SK-N-SH treated with all-trans-retinoic acid at 6 μM for 48 hours (cell line): ENCODE data around the gene RYR1.

ENCODE experiments used
- ATAC-seq: fragments of 200-7000 bp; cut with Tn5 transposase; 3 replicates; pipeline ENCODE4 v1.9.1; 2020; ENCODE audit warnings: mild to moderate bottlenecking, moderate library complexity
- ARNTL ChIP-seq: fragments of 450-650 bp; formaldehyde crosslinking; IDR thresholded peaks from 2 replicates; pipeline ENCODE4 v1.5.0; 2020; ENCODE audit warnings: low read depth, mild to moderate bottlenecking, moderate library complexity, borderline replicate concordance
- BACH2 ChIP-seq: fragments of 250-450 bp; sonication (Bioruptor Pico); IDR thresholded peaks from 2 replicates; pipeline ENCODE4 v1.9.0; 2021; ENCODE audit warnings: mild to moderate bottlenecking, borderline replicate concordance
- CSDC2 ChIP-seq: fragments of 250-450 bp; sonication (Bioruptor Pico); IDR thresholded peaks from 2 replicates; pipeline ENCODE4 v1.5.0; 2020; ENCODE audit warnings: mild to moderate bottlenecking, moderate library complexity
- ESRRG ChIP-seq: fragments of 250-450 bp; sonication (Bioruptor Pico); IDR thresholded peaks from 2 replicates; pipeline ENCODE4 v1.6.1; 2021; ENCODE audit warnings: mild to moderate bottlenecking
- GLIS3 ChIP-seq: fragments of 250-450 bp; sonication (Bioruptor Pico); IDR thresholded peaks from 2 replicates; pipeline ENCODE4 v1.5.0; 2020; ENCODE audit warnings: mild to moderate bottlenecking, moderate library complexity
- OSR1 ChIP-seq: fragments of 250-450 bp; sonication (Bioruptor Pico); IDR thresholded peaks from 2 replicates; pipeline ENCODE4 v1.8.0; 2022; ENCODE audit warnings: moderate library complexity, mild to moderate bottlenecking, inconsistent platforms
- PPARA ChIP-seq: fragments of 250-450 bp; sonication (Bioruptor Pico); IDR thresholded peaks from 2 replicates; pipeline ENCODE4 v1.5.0; 2020; ENCODE audit warnings: mild to moderate bottlenecking, borderline replicate concordance
- RARB ChIP-seq: fragments of 250-450 bp; sonication (Bioruptor Pico); IDR thresholded peaks from 2 replicates; pipeline ENCODE4 v1.8.0; 2021; ENCODE audit warnings: mild to moderate bottlenecking, moderate library complexity
- SNAI2 ChIP-seq: fragments of 250-450 bp; sonication (Bioruptor Pico); IDR thresholded peaks from 2 replicates; pipeline ENCODE4 v1.5.0; 2020; ENCODE audit warnings: mild to moderate bottlenecking, moderate library complexity
- TCF4 ChIP-seq: fragments of 250-450 bp; sonication (Bioruptor Pico); IDR thresholded peaks from 2 replicates; pipeline ENCODE4 v1.8.0; 2021; ENCODE audit warnings: mild to moderate bottlenecking, moderate library complexity, borderline replicate concordance
- TOX ChIP-seq: fragments of 250-450 bp; sonication (Bioruptor Pico); IDR thresholded peaks from 2 replicates; pipeline ENCODE4 v1.8.0; 2021; ENCODE audit warnings: mild to moderate bottlenecking, moderate library complexity, borderline replicate concordance
- ZC3H10 ChIP-seq: fragments of 250-450 bp; sonication (Bioruptor Pico); IDR thresholded peaks from 2 replicates; pipeline ENCODE4 v1.5.1; 2021; ENCODE audit warnings: mild to moderate bottlenecking, moderate library complexity
- ZFP3 ChIP-seq: fragments of 250-450 bp; sonication (Bioruptor Pico); IDR thresholded peaks from 2 replicates; pipeline ENCODE4 v1.5.0; 2020; ENCODE audit warnings: mild to moderate bottlenecking, moderate library complexity
- ZFP30 ChIP-seq: fragments of 450-650 bp; formaldehyde crosslinking; IDR thresholded peaks from 2 replicates; pipeline ENCODE4 v1.5.0; 2022; ENCODE audit warnings: mild to moderate bottlenecking, moderate library complexity
- ZNF565 ChIP-seq: fragments of 450-650 bp; formaldehyde crosslinking; conservative IDR thresholded peaks from 2 replicates; pipeline ENCODE4 v1.5.0; 2020; ENCODE audit warnings: low read depth, mild to moderate bottlenecking, moderate library complexity
- ZNF70 ChIP-seq: fragments of 450-650 bp; formaldehyde crosslinking; IDR thresholded peaks from 2 replicates; pipeline ENCODE4 v1.5.0; 2020; ENCODE audit warnings: mild to moderate bottlenecking, moderate library complexity
- ZNF8 ChIP-seq: fragments of 450-650 bp; formaldehyde crosslinking; IDR thresholded peaks from 2 replicates; pipeline ENCODE4 v1.5.0; 2020; ENCODE audit warnings: mild to moderate bottlenecking, moderate library complexity
- TF ChIP-seq, protein P1 (sequence below): fragments of 250-450 bp; sonication (Bioruptor Pico); IDR thresholded peaks from 2 replicates; pipeline ENCODE4 v1.8.0; 2020; ENCODE audit warnings: mild to moderate bottlenecking, moderate library complexity, borderline replicate concordance
- TF ChIP-seq, protein P2 (sequence below): fragments of 250-450 bp; sonication (Bioruptor Pico); IDR thresholded peaks from 2 replicates; pipeline ENCODE4 v1.8.0; 2021; ENCODE audit warnings: low read depth, mild to moderate bottlenecking, moderate library complexity, borderline replicate concordance
- TF ChIP-seq, protein P3 (sequence below): fragments of 250-450 bp; sonication (Bioruptor Pico); IDR thresholded peaks from 2 replicates; pipeline ENCODE4 v1.5.1; 2020; ENCODE audit warnings: low read depth, mild to moderate bottlenecking, moderate library complexity
- TF ChIP-seq, protein P4 (sequence below): fragments of 250-450 bp; sonication (Bioruptor Pico); IDR thresholded peaks from 2 replicates; pipeline ENCODE4 v1.5.1; 2021; ENCODE audit warnings: mild to moderate bottlenecking, moderate library complexity

RYR1 gene

DNA sequence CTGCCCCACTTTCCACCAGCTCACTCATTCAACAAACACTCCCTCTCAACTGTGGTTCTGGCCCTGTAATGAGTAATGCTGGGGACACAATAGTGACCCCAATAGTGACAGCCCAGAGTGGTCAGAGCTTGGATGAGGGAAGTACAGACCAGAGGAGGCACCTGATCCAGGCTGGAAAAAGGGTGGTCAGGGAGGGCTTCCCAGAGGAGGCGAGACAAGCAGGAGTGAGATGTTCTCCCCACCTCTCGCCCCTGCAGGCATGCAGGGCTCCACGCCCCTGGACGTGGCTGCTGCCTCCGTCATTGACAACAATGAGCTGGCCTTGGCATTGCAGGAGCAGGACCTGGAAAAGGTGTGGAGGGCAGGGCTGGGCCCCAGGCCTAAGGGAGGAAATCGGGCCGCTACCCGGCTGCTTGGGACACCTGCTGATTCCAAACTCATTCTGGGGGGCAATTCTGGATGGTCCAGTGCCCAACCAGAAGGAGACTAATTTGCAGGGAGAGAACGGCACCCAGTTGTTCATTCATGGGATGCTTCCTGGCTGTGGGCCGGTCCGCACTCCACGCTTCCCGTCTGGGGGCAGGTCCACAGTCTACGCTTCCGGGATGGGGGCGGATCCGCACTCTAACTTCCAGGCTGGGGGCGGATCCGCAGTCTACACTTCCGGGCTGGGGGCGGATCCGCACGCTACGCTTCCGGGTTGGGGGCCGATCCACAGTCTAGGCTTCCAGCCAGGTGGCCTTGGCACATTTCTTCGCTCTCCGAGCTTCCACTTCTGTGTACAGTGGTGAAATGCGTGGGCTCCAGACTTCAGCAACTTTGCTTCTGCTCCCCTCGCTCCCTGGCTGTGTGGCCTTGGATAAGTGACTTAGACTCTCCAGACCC lies 63.4 kb downstream of the RYR1 start (continued):
- TF ChIP-seq ZNF565 (CRISPR knock-in tag) (no peak), ESRRG (CRISPR knock-in tag) (no peak), CSDC2 (no peak)

DNA sequence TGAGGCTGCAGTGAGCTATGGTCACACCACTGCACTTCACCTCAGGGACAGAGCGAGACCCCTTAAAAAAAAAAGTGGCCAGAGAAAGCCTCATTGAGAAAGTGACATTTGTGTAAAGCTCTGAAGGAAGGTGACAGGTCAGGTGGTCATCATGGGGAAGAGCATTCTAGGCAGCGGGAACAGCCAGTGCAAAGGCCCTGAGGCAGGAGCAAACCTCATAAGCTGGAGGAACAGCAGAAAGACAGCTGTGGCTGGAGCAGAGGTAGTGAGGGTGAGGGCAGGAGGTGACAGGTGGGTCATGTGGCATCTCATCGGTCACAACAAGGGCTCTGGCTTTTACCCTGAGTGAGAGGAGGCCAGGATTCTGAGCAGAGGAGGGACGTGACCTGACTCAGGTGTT lies 64.4 kb downstream of the RYR1 start:
- TF ChIP-seq SNAI2, result no peak
- no peak for TF ChIP-seq TOX (CRISPR knock-in tag)
- TF ChIP-seq, protein P1, sequence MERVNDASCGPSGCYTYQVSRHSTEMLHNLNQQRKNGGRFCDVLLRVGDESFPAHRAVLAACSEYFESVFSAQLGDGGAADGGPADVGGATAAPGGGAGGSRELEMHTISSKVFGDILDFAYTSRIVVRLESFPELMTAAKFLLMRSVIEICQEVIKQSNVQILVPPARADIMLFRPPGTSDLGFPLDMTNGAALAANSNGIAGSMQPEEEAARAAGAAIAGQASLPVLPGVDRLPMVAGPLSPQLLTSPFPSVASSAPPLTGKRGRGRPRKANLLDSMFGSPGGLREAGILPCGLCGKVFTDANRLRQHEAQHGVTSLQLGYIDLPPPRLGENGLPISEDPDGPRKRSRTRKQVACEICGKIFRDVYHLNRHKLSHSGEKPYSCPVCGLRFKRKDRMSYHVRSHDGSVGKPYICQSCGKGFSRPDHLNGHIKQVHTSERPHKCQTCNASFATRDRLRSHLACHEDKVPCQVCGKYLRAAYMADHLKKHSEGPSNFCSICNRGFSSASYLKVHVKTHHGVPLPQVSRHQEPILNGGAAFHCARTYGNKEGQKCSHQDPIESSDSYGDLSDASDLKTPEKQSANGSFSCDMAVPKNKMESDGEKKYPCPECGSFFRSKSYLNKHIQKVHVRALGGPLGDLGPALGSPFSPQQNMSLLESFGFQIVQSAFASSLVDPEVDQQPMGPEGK (CRISPR knock-in tag), result no peak
- no peak for TF ChIP-seq OSR1
- TF ChIP-seq, protein P2, sequence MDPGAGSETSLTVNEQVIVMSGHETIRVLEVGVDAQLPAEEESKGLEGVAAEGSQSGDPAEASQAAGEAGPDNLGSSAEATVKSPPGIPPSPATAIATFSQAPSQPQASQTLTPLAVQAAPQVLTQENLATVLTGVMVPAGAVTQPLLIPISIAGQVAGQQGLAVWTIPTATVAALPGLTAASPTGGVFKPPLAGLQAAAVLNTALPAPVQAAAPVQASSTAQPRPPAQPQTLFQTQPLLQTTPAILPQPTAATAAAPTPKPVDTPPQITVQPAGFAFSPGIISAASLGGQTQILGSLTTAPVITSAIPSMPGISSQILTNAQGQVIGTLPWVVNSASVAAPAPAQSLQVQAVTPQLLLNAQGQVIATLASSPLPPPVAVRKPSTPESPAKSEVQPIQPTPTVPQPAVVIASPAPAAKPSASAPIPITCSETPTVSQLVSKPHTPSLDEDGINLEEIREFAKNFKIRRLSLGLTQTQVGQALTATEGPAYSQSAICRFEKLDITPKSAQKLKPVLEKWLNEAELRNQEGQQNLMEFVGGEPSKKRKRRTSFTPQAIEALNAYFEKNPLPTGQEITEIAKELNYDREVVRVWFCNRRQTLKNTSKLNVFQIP, result no peak
- no peak for TF ChIP-seq GLIS3 (CRISPR knock-in tag)
- no peak for TF ChIP-seq CSDC2
- TF ChIP-seq ZFP3 (CRISPR knock-in tag), result no peak
- TF ChIP-seq, protein P3, sequence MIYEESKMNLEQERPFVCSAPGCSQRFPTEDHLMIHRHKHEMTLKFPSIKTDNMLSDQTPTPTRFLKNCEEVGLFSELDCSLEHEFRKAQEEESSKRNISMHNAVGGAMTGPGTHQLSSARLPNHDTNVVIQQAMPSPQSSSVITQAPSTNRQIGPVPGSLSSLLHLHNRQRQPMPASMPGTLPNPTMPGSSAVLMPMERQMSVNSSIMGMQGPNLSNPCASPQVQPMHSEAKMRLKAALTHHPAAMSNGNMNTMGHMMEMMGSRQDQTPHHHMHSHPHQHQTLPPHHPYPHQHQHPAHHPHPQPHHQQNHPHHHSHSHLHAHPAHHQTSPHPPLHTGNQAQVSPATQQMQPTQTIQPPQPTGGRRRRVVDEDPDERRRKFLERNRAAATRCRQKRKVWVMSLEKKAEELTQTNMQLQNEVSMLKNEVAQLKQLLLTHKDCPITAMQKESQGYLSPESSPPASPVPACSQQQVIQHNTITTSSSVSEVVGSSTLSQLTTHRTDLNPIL (CRISPR knock-in tag), result no peak
- TF ChIP-seq ARNTL (CRISPR knock-in tag), result no peak
- no peak for TF ChIP-seq RARB (CRISPR knock-in tag)
- no peak for TF ChIP-seq ZNF70
- no peak for TF ChIP-seq TCF4 (CRISPR knock-in tag)
- no peak for TF ChIP-seq ESRRG (CRISPR knock-in tag)
- no peak for TF ChIP-seq BACH2
- TF ChIP-seq ZNF565 (CRISPR knock-in tag), result no peak
- TF ChIP-seq ZNF8 (CRISPR knock-in tag), result no peak
- no peak for TF ChIP-seq ZC3H10
- TF ChIP-seq ZFP30, result no peak
- TF ChIP-seq, all 23 proteins: peak for 0
- ATAC-seq, result no peak

DNA sequence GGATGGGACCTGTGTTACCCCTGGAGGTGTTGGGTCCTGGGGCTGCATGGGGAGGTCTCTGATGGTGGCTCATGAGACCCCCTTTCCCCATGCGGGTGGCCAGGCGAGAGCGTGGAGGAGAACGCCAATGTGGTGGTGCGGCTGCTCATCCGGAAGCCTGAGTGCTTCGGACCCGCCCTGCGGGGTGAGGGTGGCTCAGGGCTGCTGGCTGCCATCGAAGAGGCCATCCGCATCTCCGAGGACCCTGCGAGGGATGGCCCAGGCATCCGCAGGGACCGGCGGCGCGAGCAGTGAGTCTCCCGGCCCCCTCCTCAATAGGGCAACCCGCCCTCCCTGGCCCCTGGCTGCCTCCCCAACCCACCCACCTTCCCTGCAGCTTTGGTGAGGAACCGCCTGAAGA lies 66.0 kb downstream of the RYR1 start:
- ATAC-seq, result no peak
- TF ChIP-seq OSR1 (no peak), ZFP30 (no peak), ZNF70 (no peak), TOX (CRISPR knock-in tag) (no peak), BACH2 (no peak), RARB (CRISPR knock-in tag) (no peak), ZC3H10 (no peak), PPARA (CRISPR knock-in tag) (no peak)
- TF ChIP-seq, protein P1 (CRISPR knock-in tag), result no peak
- TF ChIP-seq, protein P4, sequence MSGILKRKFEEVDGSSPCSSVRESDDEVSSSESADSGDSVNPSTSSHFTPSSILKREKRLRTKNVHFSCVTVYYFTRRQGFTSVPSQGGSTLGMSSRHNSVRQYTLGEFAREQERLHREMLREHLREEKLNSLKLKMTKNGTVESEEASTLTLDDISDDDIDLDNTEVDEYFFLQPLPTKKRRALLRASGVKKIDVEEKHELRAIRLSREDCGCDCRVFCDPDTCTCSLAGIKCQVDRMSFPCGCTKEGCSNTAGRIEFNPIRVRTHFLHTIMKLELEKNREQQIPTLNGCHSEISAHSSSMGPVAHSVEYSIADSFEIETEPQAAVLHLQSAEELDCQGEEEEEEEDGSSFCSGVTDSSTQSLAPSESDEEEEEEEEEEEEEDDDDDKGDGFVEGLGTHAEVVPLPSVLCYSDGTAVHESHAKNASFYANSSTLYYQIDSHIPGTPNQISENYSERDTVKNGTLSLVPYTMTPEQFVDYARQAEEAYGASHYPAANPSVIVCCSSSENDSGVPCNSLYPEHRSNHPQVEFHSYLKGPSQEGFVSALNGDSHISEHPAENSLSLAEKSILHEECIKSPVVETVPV (CRISPR knock-in tag), result no peak
- TF ChIP-seq, protein P2, result no peak
